Tibial nerve (tissue), 4 donors: ENCODE measurements around the gene DCD.

Source experiments
- EP300 ChIP-seq, 2 donors: sonication (generic); formaldehyde crosslinking; IDR thresholded peaks; one replicate each; pipeline ENCODE4 v1.6.1; 2017; ENCODE audit warnings: antibody characterized with exemption in 2 of 2, mild to moderate bottlenecking in 1 of 2
- TF ChIP-seq, protein P1 (sequence below), 5 experiments: fragments of 200-600 bp in 3 of 5; fragments of 450-650 bp in 2 of 5; sonication (generic) in 3 of 5; IDR thresholded peaks; one replicate each; pipeline ENCODE4 v1.5.1; 2016 to 2019; ENCODE audit warnings: antibody characterized with exemption in 5 of 5, mild to moderate bottlenecking in 3 of 5, moderate library complexity in 2 of 5

DNA sequence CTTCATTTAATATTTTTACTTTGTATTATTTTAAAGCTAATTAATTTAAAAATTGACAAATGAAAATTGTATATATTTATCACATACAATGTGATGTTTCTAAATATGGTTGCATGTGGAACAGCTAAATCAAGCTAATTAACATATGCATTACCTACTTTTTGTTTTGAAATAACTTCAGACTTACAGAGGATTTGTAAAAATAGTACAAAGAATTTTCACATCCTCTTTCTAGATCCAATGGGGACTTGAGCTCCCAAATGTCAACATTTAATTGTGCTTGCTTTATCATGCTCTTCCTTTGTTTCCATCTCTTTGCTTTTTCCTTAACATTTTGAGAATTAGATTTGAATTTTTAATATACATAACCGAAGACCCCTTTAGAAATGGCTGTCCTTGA lies 6.6 kb downstream of the DCD start:
- no peak for TF ChIP-seq EP300 (IDR thresholded peaks at IDR 0.05)
- TF ChIP-seq, protein P1, sequence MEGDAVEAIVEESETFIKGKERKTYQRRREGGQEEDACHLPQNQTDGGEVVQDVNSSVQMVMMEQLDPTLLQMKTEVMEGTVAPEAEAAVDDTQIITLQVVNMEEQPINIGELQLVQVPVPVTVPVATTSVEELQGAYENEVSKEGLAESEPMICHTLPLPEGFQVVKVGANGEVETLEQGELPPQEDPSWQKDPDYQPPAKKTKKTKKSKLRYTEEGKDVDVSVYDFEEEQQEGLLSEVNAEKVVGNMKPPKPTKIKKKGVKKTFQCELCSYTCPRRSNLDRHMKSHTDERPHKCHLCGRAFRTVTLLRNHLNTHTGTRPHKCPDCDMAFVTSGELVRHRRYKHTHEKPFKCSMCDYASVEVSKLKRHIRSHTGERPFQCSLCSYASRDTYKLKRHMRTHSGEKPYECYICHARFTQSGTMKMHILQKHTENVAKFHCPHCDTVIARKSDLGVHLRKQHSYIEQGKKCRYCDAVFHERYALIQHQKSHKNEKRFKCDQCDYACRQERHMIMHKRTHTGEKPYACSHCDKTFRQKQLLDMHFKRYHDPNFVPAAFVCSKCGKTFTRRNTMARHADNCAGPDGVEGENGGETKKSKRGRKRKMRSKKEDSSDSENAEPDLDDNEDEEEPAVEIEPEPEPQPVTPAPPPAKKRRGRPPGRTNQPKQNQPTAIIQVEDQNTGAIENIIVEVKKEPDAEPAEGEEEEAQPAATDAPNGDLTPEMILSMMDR (IDR thresholded peaks at IDR 0.05) = no peak
